Fibroblast of skin of abdomen (primary cell): ENCODE results near the gene ZNRF2.
"Not testable (repeated sequence)": the region's sequence is repeated elsewhere in the genome, so short reads cannot be mapped to it uniquely, and the experiment has no call there.

Source experiments
- DNase-seq: peaks from one replicate; pipeline ENCODE4 v3.0.0-alpha.2; 2013

Gene ZNRF2

GRCh38 chr7:30363778-30364563, 79.6 kb downstream of the ZNRF2 start:
- no peak for DNase-seq

- peak; percentile 19 for DNase-seq
Observed at GRCh38 chr7:30364773-30365172, 80.4 kb downstream of the ZNRF2 start.

GRCh38 chr7:30365621-30366020, 81.2 kb downstream of the ZNRF2 start:
- DNase-seq = peak; percentile 58

- DNase-seq = no peak
Observed at GRCh38 chr7:30366606-30367005, 82.2 kb downstream of the ZNRF2 start.

GRCh38 chr7:30367561-30367960, 83.2 kb downstream of the ZNRF2 start:
- no peak for DNase-seq

GRCh38 chr7:30369879-30370278, 85.5 kb downstream of the ZNRF2 start:
- DNase-seq = no peak

GRCh38 chr7:30371321-30371720, 86.9 kb downstream of the ZNRF2 start:
- no peak for DNase-seq

GRCh38 chr7:30378275-30378674, 93.9 kb downstream of the ZNRF2 start:
- DNase-seq = no peak

GRCh38 chr7:30379131-30379530, 94.7 kb downstream of the ZNRF2 start:
- peak; percentile 29 for DNase-seq

GRCh38 chr7:30379741-30380140, 95.3 kb downstream of the ZNRF2 start:
- DNase-seq = no peak

- no peak for DNase-seq
Observed at GRCh38 chr7:30380294-30380693, 95.9 kb downstream of the ZNRF2 start.

- DNase-seq = not testable (repeated sequence)
Observed at GRCh38 chr7:30380824-30381223, 96.4 kb downstream of the ZNRF2 start.

- DNase-seq = no peak
Observed at GRCh38 chr7:30382607-30383006, 98.2 kb downstream of the ZNRF2 start.

- DNase-seq = no peak
Observed at GRCh38 chr7:30389791-30390190, 105.4 kb downstream of the ZNRF2 start.

GRCh38 chr7:30390736-30391636, 106.6 kb downstream of the ZNRF2 start:
- no peak for DNase-seq

- no peak for DNase-seq
Observed at GRCh38 chr7:30391806-30392205, 107.4 kb downstream of the ZNRF2 start.

GRCh38 chr7:30395676-30396075, 111.3 kb downstream of the ZNRF2 start:
- no peak for DNase-seq

GRCh38 chr7:30396389-30396788, 112.0 kb downstream of the ZNRF2 start:
- DNase-seq = peak; percentile 6

- no peak for DNase-seq
Observed at GRCh38 chr7:30403477-30403876, 119.1 kb downstream of the ZNRF2 start.

- DNase-seq = no peak
Observed at GRCh38 chr7:30405179-30405578, 120.8 kb downstream of the ZNRF2 start.

- DNase-seq = peak; percentile 53
Observed at GRCh38 chr7:30406664-30407425, 122.4 kb downstream of the ZNRF2 start.

GRCh38 chr7:30411173-30411572, 126.8 kb downstream of the ZNRF2 start:
- DNase-seq = no peak

GRCh38 chr7:30411897-30412296, 127.5 kb downstream of the ZNRF2 start:
- no peak for DNase-seq
